Measurements from ENCODE around the gene FOSL1.
A peak's percentile ranks its signal among the peaks of the same experiment; 100 is the strongest.

- TF ChIP-seq JUND (IDR thresholded peaks at IDR 0.05) (no peak), FOXA1 (IDR thresholded peaks at IDR 0.05) (no peak), TAF1 (conservative IDR thresholded peaks at IDR 0.05) (no peak), HNF4G (IDR thresholded peaks at IDR 0.05) (no peak), RAD21 (IDR thresholded peaks at IDR 0.05) (peak; percentile 61 to 72), YY1 (IDR thresholded peaks at IDR 0.05) (peak; percentile 70), SP1 (IDR thresholded peaks at IDR 0.05) (peak; percentile 57), EGR1 (IDR thresholded peaks at IDR 0.05; ENCODE audit: low read depth in 2 of 2) (peak in 1 of 2 donors; percentile 74), FOXA2 (IDR thresholded peaks at IDR 0.05) (no peak)
- TF ChIP-seq, protein P1, sequence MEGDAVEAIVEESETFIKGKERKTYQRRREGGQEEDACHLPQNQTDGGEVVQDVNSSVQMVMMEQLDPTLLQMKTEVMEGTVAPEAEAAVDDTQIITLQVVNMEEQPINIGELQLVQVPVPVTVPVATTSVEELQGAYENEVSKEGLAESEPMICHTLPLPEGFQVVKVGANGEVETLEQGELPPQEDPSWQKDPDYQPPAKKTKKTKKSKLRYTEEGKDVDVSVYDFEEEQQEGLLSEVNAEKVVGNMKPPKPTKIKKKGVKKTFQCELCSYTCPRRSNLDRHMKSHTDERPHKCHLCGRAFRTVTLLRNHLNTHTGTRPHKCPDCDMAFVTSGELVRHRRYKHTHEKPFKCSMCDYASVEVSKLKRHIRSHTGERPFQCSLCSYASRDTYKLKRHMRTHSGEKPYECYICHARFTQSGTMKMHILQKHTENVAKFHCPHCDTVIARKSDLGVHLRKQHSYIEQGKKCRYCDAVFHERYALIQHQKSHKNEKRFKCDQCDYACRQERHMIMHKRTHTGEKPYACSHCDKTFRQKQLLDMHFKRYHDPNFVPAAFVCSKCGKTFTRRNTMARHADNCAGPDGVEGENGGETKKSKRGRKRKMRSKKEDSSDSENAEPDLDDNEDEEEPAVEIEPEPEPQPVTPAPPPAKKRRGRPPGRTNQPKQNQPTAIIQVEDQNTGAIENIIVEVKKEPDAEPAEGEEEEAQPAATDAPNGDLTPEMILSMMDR (IDR thresholded peaks at IDR 0.05; ENCODE audit: low read depth, low read length, missing input control): peak; percentile 76
- TF ChIP-seq, protein P2, sequence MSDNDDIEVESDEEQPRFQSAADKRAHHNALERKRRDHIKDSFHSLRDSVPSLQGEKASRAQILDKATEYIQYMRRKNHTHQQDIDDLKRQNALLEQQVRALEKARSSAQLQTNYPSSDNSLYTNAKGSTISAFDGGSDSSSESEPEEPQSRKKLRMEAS (IDR thresholded peaks at IDR 0.05): no peak
- TF ChIP-seq, protein P3, sequence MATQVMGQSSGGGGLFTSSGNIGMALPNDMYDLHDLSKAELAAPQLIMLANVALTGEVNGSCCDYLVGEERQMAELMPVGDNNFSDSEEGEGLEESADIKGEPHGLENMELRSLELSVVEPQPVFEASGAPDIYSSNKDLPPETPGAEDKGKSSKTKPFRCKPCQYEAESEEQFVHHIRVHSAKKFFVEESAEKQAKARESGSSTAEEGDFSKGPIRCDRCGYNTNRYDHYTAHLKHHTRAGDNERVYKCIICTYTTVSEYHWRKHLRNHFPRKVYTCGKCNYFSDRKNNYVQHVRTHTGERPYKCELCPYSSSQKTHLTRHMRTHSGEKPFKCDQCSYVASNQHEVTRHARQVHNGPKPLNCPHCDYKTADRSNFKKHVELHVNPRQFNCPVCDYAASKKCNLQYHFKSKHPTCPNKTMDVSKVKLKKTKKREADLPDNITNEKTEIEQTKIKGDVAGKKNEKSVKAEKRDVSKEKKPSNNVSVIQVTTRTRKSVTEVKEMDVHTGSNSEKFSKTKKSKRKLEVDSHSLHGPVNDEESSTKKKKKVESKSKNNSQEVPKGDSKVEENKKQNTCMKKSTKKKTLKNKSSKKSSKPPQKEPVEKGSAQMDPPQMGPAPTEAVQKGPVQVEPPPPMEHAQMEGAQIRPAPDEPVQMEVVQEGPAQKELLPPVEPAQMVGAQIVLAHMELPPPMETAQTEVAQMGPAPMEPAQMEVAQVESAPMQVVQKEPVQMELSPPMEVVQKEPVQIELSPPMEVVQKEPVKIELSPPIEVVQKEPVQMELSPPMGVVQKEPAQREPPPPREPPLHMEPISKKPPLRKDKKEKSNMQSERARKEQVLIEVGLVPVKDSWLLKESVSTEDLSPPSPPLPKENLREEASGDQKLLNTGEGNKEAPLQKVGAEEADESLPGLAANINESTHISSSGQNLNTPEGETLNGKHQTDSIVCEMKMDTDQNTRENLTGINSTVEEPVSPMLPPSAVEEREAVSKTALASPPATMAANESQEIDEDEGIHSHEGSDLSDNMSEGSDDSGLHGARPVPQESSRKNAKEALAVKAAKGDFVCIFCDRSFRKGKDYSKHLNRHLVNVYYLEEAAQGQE (IDR thresholded peaks at IDR 0.05): peak; percentile 47
Observed at GRCh38 chr11:65888163-65888814, 11.9 kb downstream of the FOSL1 start, which contains the start of gene FIBP.

All from liver (tissue), 3 donors.